Prostate gland (tissue), 2 donors: ENCODE data around the gene CDK1.

ENCODE experiments used
- CTCF ChIP-seq, 4 experiments: fragments of 200-600 bp in 2 of 4; fragments of 450-650 bp in 2 of 4; sonication (generic) in 2 of 4; IDR thresholded peaks; 1 replicate in 3 of 4; 2 replicates in 1 of 4; pipeline ENCODE4 v1.5.1; 2016 to 2019; ENCODE audit warnings: antibody characterized with exemption in 4 of 4, mild to moderate bottlenecking in 2 of 4, moderate library complexity in 2 of 4
- POLR2A ChIP-seq: fragments of 450-650 bp; IDR thresholded peaks from one replicate; pipeline ENCODE4 v1.6.1; 2016; ENCODE audit warnings: antibody characterized with exemption, mild to moderate bottlenecking
- POLR2AphosphoS5 ChIP-seq: sonication (generic); formaldehyde crosslinking; IDR thresholded peaks from one replicate; pipeline ENCODE4 v1.6.1; 2017; ENCODE audit warnings: antibody characterized with exemption

GRCh38 chr10:60821656-60822055 lies 43.4 kb downstream of the CDK1 start:
- no peak for TF ChIP-seq POLR2AphosphoS5
- no peak for TF ChIP-seq CTCF (IDR thresholded peaks at IDR 0.05)
- no peak for TF ChIP-seq POLR2A
